Measurements from ENCODE around the gene NELFCD.

DNA sequence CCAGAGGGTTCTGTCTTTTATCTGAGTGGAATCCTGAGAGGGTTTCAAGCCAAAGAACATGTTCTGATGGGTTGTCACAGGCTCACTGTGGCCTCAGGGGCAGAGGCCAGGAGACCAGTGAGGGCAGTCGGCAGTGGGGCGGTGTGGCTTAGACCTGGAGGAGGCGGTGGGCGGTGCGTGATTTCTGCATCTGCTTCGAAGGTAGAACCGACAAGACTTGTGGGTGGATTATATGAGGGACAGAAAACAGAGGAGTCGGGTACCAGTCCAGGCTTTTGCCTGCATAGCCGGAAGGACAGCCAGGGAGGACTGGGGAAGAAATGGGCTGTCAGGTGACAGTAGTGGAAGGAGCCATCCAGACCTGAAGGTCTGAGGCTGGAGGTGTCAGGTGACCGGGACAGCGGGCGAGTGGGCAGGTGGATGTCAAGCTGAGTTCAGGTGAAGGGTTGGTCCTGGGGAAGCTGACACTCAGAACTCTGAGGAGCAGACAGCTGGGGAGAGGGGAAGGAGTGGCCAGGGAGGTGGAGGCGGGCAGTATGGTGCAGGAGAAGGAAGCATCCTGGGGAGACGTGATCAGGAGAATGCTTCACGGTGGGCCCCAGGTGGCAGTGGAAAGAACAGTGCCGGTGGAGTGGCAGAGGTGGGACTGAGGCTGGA, 22.9 kb downstream of the NELFCD start:
- TF ChIP-seq, protein P1, sequence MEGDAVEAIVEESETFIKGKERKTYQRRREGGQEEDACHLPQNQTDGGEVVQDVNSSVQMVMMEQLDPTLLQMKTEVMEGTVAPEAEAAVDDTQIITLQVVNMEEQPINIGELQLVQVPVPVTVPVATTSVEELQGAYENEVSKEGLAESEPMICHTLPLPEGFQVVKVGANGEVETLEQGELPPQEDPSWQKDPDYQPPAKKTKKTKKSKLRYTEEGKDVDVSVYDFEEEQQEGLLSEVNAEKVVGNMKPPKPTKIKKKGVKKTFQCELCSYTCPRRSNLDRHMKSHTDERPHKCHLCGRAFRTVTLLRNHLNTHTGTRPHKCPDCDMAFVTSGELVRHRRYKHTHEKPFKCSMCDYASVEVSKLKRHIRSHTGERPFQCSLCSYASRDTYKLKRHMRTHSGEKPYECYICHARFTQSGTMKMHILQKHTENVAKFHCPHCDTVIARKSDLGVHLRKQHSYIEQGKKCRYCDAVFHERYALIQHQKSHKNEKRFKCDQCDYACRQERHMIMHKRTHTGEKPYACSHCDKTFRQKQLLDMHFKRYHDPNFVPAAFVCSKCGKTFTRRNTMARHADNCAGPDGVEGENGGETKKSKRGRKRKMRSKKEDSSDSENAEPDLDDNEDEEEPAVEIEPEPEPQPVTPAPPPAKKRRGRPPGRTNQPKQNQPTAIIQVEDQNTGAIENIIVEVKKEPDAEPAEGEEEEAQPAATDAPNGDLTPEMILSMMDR (IDR thresholded peaks at IDR 0.05; ENCODE audit: poor library complexity, severe bottlenecking), result no peak
- no peak for TF ChIP-seq RAD21 (conservative IDR thresholded peaks at IDR 0.05)
- no peak for TF ChIP-seq EZH2 (IDR thresholded peaks at IDR 0.05; ENCODE audit: borderline replicate concordance, insufficient read depth, low read length, poor library complexity, severe bottlenecking)
- TF ChIP-seq TAF1 (IDR thresholded peaks at IDR 0.05; ENCODE audit: low read depth), result no peak
- no peak for TF ChIP-seq POLR2AphosphoS5 (IDR thresholded peaks at IDR 0.05)
- TF ChIP-seq EP300 (conservative IDR thresholded peaks at IDR 0.05; ENCODE audit: poor library complexity, severe bottlenecking), result no peak
- TF ChIP-seq MXI1 (conservative IDR thresholded peaks at IDR 0.05; ENCODE audit: poor library complexity, severe bottlenecking), result no peak
